H9 (cell line): ENCODE measurements around the gene FTHL17. TPM values are rescaled to one million over a fixed set of nuclear protein-coding genes. Genes with fewer than 3 reads are reported as not detected.

Experiments
- DNase-seq: peaks from one replicate; pipeline ENCODE4 v3.0.0-alpha.2; 2017
- H2AFZ ChIP-seq: one replicate; pipeline ENCODE4 v1.6.1; 2013; ENCODE audit warnings: mild to moderate bottlenecking, low read length, control low read depth, moderate library complexity
- H2AK5ac ChIP-seq: 2 replicates; pipeline ENCODE4 v1.6.1; 2013; ENCODE audit warnings: low read length, control low read depth, mixed read lengths; ENCODE audit not compliant: insufficient read length
- H2BK120ac ChIP-seq: one replicate; pipeline ENCODE4 v1.6.1; 2013; ENCODE audit warnings: low read depth, mild to moderate bottlenecking, low read length, control low read depth, inconsistent platforms; ENCODE audit not compliant: poor library complexity, severe bottlenecking
- H2BK12ac ChIP-seq: 2 replicates; pipeline ENCODE4 v1.6.1; 2013; ENCODE audit warnings: low read length, control low read depth, mixed read lengths, low read depth; ENCODE audit not compliant: insufficient read length
- H2BK15ac ChIP-seq: 2 replicates; pipeline ENCODE4 v1.6.1; 2013; ENCODE audit warnings: low read depth, low read length, control low read depth
- H2BK20ac ChIP-seq: one replicate; pipeline ENCODE4 v1.6.1; 2013; ENCODE audit warnings: low read depth, mild to moderate bottlenecking, low read length, control low read depth, inconsistent platforms; ENCODE audit not compliant: poor library complexity, severe bottlenecking
- H2BK5ac ChIP-seq: 2 replicates; pipeline ENCODE4 v1.6.1; 2013; ENCODE audit warnings: low read length, control low read depth, mixed read lengths; ENCODE audit not compliant: insufficient read length
- H3K14ac ChIP-seq: 2 replicates; pipeline ENCODE4 v1.6.1; 2013; ENCODE audit warnings: low read length, control low read depth; ENCODE audit not compliant: insufficient read depth
- H3K18ac ChIP-seq: 2 replicates; pipeline ENCODE4 v1.6.1; 2013; ENCODE audit warnings: low read depth, mild to moderate bottlenecking, mixed read lengths, low read length, control low read depth; ENCODE audit not compliant: insufficient read length
- H3K23ac ChIP-seq: 2 replicates; pipeline ENCODE4 v1.6.1; 2013; ENCODE audit warnings: low read length, control low read depth, mixed read lengths, low read depth; ENCODE audit not compliant: insufficient read length
- H3K23me2 ChIP-seq: 2 replicates; pipeline ENCODE4 v1.6.1; 2013; ENCODE audit warnings: low read depth, mild to moderate bottlenecking, mixed read lengths, low read length, control low read depth; ENCODE audit not compliant: insufficient read length, poor library complexity, severe bottlenecking
- H3K27ac ChIP-seq: 2 replicates; pipeline ENCODE4 v1.5.1; 2013; ENCODE audit warnings: low read length, control low read depth, mixed read lengths, low read depth; ENCODE audit not compliant: insufficient read length
- H3K27me3 ChIP-seq: 2 replicates; pipeline ENCODE4 v1.6.1; 2013; ENCODE audit warnings: low read length, control low read depth, inconsistent platforms; ENCODE audit not compliant: insufficient read depth
- H3K4ac ChIP-seq: 2 replicates; pipeline ENCODE4 v1.6.1; 2013; ENCODE audit warnings: low read depth, mild to moderate bottlenecking, control low read depth, inconsistent platforms, low read length, moderate library complexity
- H3K4me1 ChIP-seq: 2 replicates; pipeline ENCODE4 v1.6.1; 2013; ENCODE audit warnings: low read length, control low read depth, inconsistent platforms; ENCODE audit not compliant: insufficient read depth
- H3K4me2 ChIP-seq: 2 replicates; pipeline ENCODE4 v1.6.1; 2013; ENCODE audit warnings: low read length, control low read depth, mixed read lengths; ENCODE audit not compliant: insufficient read length, insufficient read depth
- H3K56ac ChIP-seq: 2 replicates; pipeline ENCODE4 v1.6.1; 2013; ENCODE audit warnings: low read depth, mild to moderate bottlenecking, mixed read lengths, low read length, control low read depth; ENCODE audit not compliant: insufficient read length
- H3K79me1 ChIP-seq: 2 replicates; pipeline ENCODE4 v1.6.1; 2013; ENCODE audit warnings: low read depth, mild to moderate bottlenecking, moderate library complexity, low read length, control low read depth, inconsistent platforms; ENCODE audit not compliant: insufficient read depth, poor library complexity, severe bottlenecking
- H3K79me2 ChIP-seq: 2 replicates; pipeline ENCODE4 v1.6.1; 2013; ENCODE audit warnings: low read length, control low read depth, inconsistent platforms; ENCODE audit not compliant: insufficient read depth
- H3K9ac ChIP-seq: 2 replicates; pipeline ENCODE4 v1.6.1; 2013; ENCODE audit warnings: low read length, control low read depth, mixed read lengths; ENCODE audit not compliant: insufficient read length; ENCODE audit errors: extremely low read depth
- H3K9me3 ChIP-seq: one replicate; pipeline ENCODE4 v1.6.1; 2013; ENCODE audit warnings: low read depth, low read length, inconsistent platforms; ENCODE audit not compliant: control insufficient read depth
- H3T11ph ChIP-seq: one replicate; pipeline ENCODE4 v1.6.1; 2013; ENCODE audit warnings: mild to moderate bottlenecking, low read length, control low read depth, inconsistent platforms
- H4K20me1 ChIP-seq: one replicate; pipeline ENCODE4 v1.6.1; 2013; ENCODE audit not compliant: control insufficient read depth, insufficient read length, insufficient read depth
- H4K5ac ChIP-seq: 2 replicates; pipeline ENCODE4 v1.6.1; 2013; ENCODE audit warnings: low read depth, mild to moderate bottlenecking, mixed read lengths, low read length, control low read depth; ENCODE audit not compliant: insufficient read length
- H4K8ac ChIP-seq: replicated peaks from 2 replicates; pipeline ENCODE4 v1.6.1; 2013; ENCODE audit warnings: low read length, control low read depth, mixed read lengths, low read depth; ENCODE audit not compliant: insufficient read length
- H4K91ac ChIP-seq: 2 replicates; pipeline ENCODE4 v1.6.1; 2013; ENCODE audit warnings: low read depth, mild to moderate bottlenecking, moderate library complexity, mixed read lengths, low read length, control low read depth; ENCODE audit not compliant: insufficient read length
- H3K27ac Mint-ChIP-seq, 3 experiments: 2 replicates in 2 of 3; 3 replicates in 1 of 3; pipeline ENCODE4 v1.8.0; 2020 to 2021; ENCODE audit warnings: mixed read lengths in 3 of 3, mild to moderate bottlenecking in 1 of 3, moderate library complexity in 1 of 3
- H3K27me3 Mint-ChIP-seq: 2 replicates; pipeline ENCODE4 v1.8.0; 2021; ENCODE audit warnings: low read depth, mild to moderate bottlenecking, moderate library complexity, mixed read lengths
- H3K36me3 Mint-ChIP-seq, 3 experiments: 2 replicates in 2 of 3; 3 replicates in 1 of 3; pipeline ENCODE4 v1.8.0; 2020 to 2021; ENCODE audit warnings: low read depth in 3 of 3, mixed read lengths in 3 of 3; ENCODE audit not compliant: insufficient read depth in 1 of 3
- H3K4me1 Mint-ChIP-seq, 2 experiments: 2 replicates each; pipeline ENCODE4 v1.8.0; 2020; ENCODE audit warnings: mixed read lengths in 2 of 2
- H3K4me3 Mint-ChIP-seq, 2 experiments: 2 replicates in 1 of 2; 3 replicates in 1 of 2; pipeline ENCODE4 v1.8.0; 2020 to 2021; ENCODE audit warnings: mild to moderate bottlenecking in 2 of 2, mixed read lengths in 2 of 2, moderate library complexity in 1 of 2
- H3K9me3 Mint-ChIP-seq, 2 experiments: 2 replicates in 1 of 2; 3 replicates in 1 of 2; pipeline ENCODE4 v1.8.0; 2020; ENCODE audit warnings: mild to moderate bottlenecking in 2 of 2, mixed read lengths in 2 of 2, moderate library complexity in 1 of 2
- WGBS: extraction: QIAGEN DNeasy Blood & Tissue Kit; methylation state at CpG from one replicate; pipeline ENCODE4 v1.1.7; 2013; ENCODE audit warnings: missing lambda C conversion rate, low lambda C conversion rate, mixed read lengths; ENCODE audit not compliant: insufficient read length; ENCODE audit errors: extremely low coverage; 5-methylcytosine and 5-hydroxymethylcytosine counted together
- total RNA-seq: library from RNA; stranded (reverse); gene quantifications from 2 replicates; pipeline ENCODE4 v1.2.1, GENCODE V29; 2021
- TF ChIP-seq, protein P1 (sequence below): fragments of 200-600 bp; sonication (generic); conservative IDR thresholded peaks from 3 replicates; pipeline ENCODE4 v1.8.0; 2021; ENCODE audit warnings: antibody characterized with exemption, mild to moderate bottlenecking

The FTHL17 gene
- total RNA-seq, 1 experiment from 2014 or later, result not detected

DNA sequence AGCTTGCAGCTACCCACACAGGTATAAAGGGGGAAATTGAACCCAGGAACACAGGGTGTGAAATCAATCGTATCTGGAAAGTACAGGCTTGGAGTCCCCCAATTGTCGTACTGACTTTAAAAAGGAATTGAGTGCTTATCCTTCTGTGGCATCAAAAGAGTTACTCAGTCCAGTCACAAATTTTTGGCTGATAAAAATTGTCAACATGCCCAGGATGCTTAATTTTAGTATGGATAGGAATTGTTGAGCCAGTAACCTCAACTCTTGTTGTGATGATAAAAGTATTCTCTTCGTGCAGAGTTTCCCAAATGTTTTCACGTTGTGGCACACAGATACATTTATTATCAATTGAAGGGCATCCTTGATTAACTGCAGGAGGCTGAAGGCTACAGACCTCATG, 43.6 kb upstream of the FTHL17 start:
- Histone ChIP-seq H4K91ac (no peak overlapping the region), H4K20me1 (no peaks in the 10 kb centered on the region)

More for the DNA sequence above, 43.6 kb upstream of the FTHL17 start:
- TF ChIP-seq, protein P1, sequence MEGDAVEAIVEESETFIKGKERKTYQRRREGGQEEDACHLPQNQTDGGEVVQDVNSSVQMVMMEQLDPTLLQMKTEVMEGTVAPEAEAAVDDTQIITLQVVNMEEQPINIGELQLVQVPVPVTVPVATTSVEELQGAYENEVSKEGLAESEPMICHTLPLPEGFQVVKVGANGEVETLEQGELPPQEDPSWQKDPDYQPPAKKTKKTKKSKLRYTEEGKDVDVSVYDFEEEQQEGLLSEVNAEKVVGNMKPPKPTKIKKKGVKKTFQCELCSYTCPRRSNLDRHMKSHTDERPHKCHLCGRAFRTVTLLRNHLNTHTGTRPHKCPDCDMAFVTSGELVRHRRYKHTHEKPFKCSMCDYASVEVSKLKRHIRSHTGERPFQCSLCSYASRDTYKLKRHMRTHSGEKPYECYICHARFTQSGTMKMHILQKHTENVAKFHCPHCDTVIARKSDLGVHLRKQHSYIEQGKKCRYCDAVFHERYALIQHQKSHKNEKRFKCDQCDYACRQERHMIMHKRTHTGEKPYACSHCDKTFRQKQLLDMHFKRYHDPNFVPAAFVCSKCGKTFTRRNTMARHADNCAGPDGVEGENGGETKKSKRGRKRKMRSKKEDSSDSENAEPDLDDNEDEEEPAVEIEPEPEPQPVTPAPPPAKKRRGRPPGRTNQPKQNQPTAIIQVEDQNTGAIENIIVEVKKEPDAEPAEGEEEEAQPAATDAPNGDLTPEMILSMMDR, result no peak
- Histone ChIP-seq H2AK5ac (no peak overlapping the region), H3K14ac (no peak overlapping the region), H3K23ac (no peak overlapping the region), H3K4me2 (no peak overlapping the region), H3K18ac (no peak overlapping the region), H2BK20ac (no peak overlapping the region), H2BK12ac (no peak overlapping the region), H2AFZ (no peak overlapping the region), H3K9ac (no peak overlapping the region), H3K56ac (no peak overlapping the region), H3K79me1 (no peaks in the 10 kb centered on the region), H3K9me3 (no peaks in the 10 kb centered on the region), H3T11ph (no peak overlapping the region), H3K23me2 (no peaks in the 10 kb centered on the region), H3K4ac (no peak overlapping the region), H3K4me1 (no peaks in the 10 kb centered on the region), H2BK15ac (no peak overlapping the region), H4K8ac (no peak overlapping the region), H3K79me2 (no peaks in the 10 kb centered on the region), H4K5ac (no peak overlapping the region), H2BK120ac (no peak overlapping the region), H2BK5ac (no peak overlapping the region), H3K27ac (no peak overlapping the region), H3K27me3 (no peaks in the 10 kb centered on the region)
- H3K36me3 Mint-ChIP-seq, result no peaks in the 10 kb centered on the region; a peak in 1 of 7 replicates
- peaks cover 48 to 58% of the 10 kb centered on the region in 2 experiments for H3K9me3 Mint-ChIP-seq
- DNase-seq, result no peak
- no peak overlapping the region for H3K27ac Mint-ChIP-seq
- no peak overlapping the region for H3K4me3 Mint-ChIP-seq
- WGBS, result no CpG with 5 or more reads among the region's 4 CpGs
- H3K27me3 Mint-ChIP-seq, result no peaks in the 10 kb centered on the region
- H3K4me1 Mint-ChIP-seq, result 0 out of 4 replicates have a peak, but pooled peaks cover 0 to 3% of the 10 kb centered on the region in 2 experiments
